ENCODE data around the gene SRGAP3.

DNA sequence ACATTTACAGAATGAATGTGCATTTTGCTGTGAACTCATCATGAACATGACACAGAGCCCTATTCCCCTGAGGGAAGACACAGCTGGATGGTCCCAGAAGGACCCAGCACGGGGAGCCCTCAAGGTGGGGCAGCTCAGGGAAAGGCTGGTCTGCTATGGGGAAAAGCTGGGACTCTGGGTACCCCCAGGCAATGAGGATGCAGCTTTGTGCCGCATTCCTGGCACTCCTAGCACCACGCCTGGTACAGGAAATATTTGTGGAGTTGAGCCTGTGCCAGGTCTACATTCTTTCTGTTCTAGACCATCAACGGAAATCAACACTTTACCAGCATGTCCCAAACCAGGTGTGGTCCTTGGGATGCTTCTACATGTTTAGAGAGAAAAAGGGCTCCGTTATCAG, 74.0 kb downstream of the SRGAP3 start:
- TF ChIP-seq EZH2 (IDR thresholded peaks at IDR 0.05; ENCODE audit: insufficient read depth, poor library complexity, severe bottlenecking) (no peak), EZH2phosphoT487 (IDR thresholded peaks at IDR 0.05; ENCODE audit: insufficient read depth, low read depth) (no peak)
